ENCODE results near the gene ZNF839.
"Not testable (repeated sequence)": the region's sequence is repeated elsewhere in the genome, so short reads cannot be mapped to it uniquely, and the experiment has no call there.

Gene ZNF839

GRCh38 chr14:102314242-102315011, 5.1 kb upstream of the ZNF839 start:
- DNase-seq = peak; percentile 92

GRCh38 chr14:102315121-102315520, 4.4 kb upstream of the ZNF839 start:
- no peak for DNase-seq

- peak; percentile 67 for DNase-seq
Observed at GRCh38 chr14:102316338-102316742, 3.2 kb upstream of the ZNF839 start.

- peak; percentile 95 for DNase-seq
Observed at GRCh38 chr14:102316743-102317563, 2.6 kb upstream of the ZNF839 start.

- DNase-seq = peak; percentile 83
Observed at GRCh38 chr14:102317564-102318248, 1.8 kb upstream of the ZNF839 start.

GRCh38 chr14:102318781-102319276, 717 bp upstream of the ZNF839 start:
- DNase-seq = no peak

- DNase-seq = peak; percentile 67
Observed at GRCh38 chr14:102320033-102320660, 601 bp downstream of the ZNF839 start.

- no peak for DNase-seq
Observed at GRCh38 chr14:102320671-102321455, 1.3 kb downstream of the ZNF839 start.

- DNase-seq = no peak
Observed at GRCh38 chr14:102321456-102322422, 2.2 kb downstream of the ZNF839 start.

GRCh38 chr14:102323102-102323501, 3.6 kb downstream of the ZNF839 start:
- peak; percentile 90 for DNase-seq

GRCh38 chr14:102325791-102326345, 6.3 kb downstream of the ZNF839 start:
- no peak for DNase-seq

- DNase-seq = no peak
Observed at GRCh38 chr14:102326583-102326982, 7.0 kb downstream of the ZNF839 start.

GRCh38 chr14:102329381-102329780, 9.8 kb downstream of the ZNF839 start:
- not testable (repeated sequence) for DNase-seq

GRCh38 chr14:102330806-102331205, 11.3 kb downstream of the ZNF839 start:
- DNase-seq = no peak

- no peak for DNase-seq
Observed at GRCh38 chr14:102333390-102333789, 13.8 kb downstream of the ZNF839 start.

- DNase-seq = no peak
Observed at GRCh38 chr14:102333795-102334705, 14.5 kb downstream of the ZNF839 start.

GRCh38 chr14:102335163-102335562, 15.6 kb downstream of the ZNF839 start:
- no peak for DNase-seq

- no peak for DNase-seq
Observed at GRCh38 chr14:102338724-102339123, 19.2 kb downstream of the ZNF839 start.

GRCh38 chr14:102341566-102341965, 22.0 kb downstream of the ZNF839 start:
- no peak for DNase-seq

Measured in hematopoietic multipotent progenitor cell treated with erythropoietin and hydrocortisone succinate and interleukin-3 and kit ligand, for 6 days (in vitro differentiated cells).